Activated T-helper 9 cell treated with anti-CD3 and anti-CD28 coated beads, Interleukin-2, amount 50 U/mL, for 16 hours (primary cell): ENCODE data around the gene RPL38.
A peak's percentile ranks its signal among the peaks of the same experiment; 100 is the strongest.
"Not testable (repeated sequence)": the region's sequence is repeated elsewhere in the genome, so short reads cannot be mapped to it uniquely, and the experiment has no call there.

Source experiments
- DNase-seq: peaks from one replicate; pipeline ENCODE4 v3.0.0-alpha.2; 2020; ENCODE audit warnings: low read depth

Gene RPL38

DNA sequence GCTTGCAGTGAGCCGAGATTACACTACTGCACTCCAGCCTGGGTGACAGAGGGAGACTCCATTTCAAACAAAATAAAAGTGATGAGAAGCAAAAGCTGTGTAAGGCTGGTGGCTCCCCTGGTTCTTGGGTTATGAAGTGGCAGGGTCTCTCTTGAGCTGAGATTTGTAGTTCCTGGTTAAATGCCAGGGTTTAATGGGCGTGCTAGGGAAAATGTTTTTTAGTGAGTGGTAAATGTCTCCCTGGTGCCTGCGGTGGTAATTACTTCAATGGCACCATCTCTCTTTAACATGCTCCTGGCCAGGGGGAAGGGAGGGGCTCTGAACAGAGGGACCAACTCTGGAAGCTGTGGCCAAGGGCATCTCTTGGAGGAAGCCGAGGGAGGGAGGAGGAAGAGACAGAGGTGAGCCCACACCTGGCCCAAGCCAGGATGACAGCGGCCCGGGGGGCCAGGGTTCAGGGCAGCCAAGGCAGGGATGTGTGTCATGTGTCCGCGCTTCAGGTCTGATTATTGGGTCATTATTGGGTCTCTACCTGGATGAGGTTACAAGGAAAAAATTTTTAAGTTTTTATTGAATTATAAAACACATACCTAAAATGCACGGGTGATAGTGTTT lies 17.8 kb upstream of the RPL38 start:
- no peak for DNase-seq

DNA sequence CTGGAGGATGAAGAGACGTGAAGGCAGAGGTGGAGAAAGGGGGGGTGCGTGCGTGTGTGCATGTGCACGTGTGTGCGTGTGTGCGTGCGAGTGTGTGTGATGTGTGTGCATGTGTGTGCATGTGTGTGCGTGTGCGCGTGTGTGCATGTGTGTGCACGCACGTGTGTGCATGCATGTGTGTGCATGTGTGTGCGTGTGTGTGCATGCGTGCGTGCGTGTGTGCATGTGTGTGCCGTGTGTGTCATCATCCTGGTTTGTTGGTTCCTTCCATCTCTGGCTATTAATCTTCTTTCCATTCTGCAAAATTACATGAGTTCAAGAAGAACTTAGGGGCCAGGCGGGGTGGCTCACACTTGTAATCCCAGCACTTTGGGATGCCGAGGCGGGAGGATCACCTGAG lies 17.0 kb upstream of the RPL38 start:
- no peak for DNase-seq

DNA sequence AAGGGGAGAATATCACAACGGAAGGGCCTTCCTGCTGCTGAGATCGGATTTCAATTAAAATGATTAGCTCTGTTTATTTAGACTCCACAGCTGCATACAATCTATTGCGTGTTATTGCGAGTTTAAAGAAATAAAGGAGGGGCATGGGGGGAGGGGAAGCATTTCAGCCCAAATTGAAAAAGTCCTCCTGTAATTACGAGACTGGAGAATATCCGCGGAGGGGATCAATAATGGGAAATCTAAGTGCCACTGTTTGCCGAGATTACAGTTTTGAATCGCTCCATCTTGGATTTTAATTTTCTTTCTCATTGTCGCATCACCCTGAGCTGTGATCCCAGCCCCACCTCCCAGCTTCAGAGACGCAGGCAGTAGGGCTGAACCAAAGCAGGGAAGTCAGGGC lies 15.7 kb upstream of the RPL38 start:
- DNase-seq, result no peak

DNA sequence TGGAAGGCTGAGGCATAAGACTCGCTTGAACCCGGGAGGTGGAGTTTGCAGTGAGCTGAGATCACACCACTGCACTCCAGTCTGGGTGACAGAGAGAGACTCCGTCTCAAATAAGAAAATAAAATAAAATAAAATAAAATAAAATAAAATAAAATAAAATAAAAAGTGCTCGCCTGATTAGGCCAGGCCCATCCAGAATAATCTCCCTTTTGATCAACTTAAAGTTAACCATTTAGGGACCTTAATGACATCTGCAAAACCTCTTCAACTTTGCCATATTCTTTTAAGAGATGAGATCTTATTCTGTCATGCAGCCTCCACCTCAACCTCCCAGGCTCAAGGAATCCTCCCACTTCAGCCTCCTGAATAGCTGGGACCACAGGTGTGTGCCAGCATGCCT lies 14.8 kb upstream of the RPL38 start:
- DNase-seq, result not testable (repeated sequence)

DNA sequence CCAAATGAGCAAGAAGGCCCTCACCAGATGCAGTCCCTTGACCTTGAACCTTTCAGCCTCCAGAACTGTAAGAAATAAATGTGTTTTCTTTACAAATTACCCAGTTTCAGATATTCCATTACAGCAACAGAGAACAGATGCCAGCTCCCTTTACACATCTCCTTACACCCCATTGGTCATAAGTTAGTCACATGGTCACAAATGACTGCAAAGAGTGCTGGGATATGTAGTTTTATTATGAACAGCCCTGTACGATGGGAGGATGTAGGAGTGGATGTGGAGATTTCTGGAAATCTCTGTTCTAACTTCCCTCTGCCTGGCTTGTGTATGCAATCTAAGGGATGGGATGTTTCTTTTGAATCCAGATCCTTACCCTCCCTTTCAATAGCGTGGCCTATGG lies 13.3 kb upstream of the RPL38 start:
- no peak for DNase-seq

DNA sequence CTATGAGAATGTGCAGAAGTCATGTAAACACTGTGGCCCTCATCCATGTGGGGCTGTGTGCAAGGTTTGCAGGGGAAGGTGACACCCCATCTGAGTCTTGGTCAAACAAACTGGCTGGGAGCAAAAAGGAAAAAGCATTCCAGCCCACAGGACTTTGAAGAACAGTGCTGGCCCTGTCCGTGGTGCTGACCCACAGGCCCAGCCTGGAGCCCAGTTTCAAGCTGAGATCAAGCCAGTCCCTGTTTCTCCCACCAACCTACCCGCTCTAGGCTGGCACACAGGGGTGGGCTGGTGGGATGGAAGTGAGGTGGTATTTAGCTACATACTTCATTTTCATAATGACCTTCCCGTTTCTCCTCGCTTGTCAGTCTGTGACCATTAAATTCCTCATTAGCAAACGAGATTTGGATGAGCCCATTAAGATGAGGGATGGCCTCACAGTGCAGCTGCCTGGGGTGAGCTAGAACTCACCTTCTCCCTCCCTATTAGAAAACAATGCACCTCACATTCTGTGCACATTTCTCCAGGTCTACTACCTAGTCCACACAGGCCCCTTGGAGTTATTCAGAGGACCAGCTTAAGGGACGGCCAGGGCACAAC lies 12.6 kb upstream of the RPL38 start:
- no peak for DNase-seq

DNA sequence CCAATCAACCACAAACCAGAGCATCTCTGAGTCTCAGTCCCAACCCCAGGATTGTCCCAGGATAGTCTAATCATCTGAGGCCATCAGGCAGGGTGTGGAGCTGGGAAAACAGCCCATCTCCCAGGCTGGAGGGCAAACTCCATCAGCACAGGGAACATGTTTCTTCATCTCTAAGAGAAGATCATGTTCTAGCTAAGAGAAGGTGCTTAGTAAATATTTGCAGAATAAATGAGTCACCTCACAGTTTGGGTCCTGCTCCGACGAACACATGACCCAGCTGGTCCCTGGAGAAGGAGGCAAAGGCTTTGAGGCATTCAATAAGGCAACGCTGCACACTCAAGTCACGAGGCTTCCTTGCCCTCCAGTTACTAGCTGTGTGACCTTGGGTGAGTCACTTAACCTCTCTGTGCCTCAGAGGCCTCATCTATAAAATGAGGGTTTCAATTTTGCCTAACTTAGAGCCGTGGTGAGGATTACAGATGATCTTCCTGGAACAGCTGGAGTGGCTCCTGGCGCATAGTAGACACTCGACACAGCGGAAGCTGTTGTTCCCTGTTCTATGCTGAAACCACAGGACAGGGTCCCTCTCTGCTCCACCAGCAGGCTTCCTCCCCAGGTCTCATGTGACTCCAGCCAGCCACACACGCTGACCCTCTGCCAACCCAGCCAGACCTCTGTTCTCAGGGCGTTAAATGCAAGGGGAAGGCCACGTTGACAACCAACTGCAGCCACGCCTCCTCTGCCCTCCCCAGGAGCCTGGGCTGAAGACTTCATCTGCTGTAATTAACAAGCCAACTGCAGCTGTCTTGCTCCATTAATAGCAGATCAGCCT lies 10.3 kb upstream of the RPL38 start:
- DNase-seq, result no peak

DNA sequence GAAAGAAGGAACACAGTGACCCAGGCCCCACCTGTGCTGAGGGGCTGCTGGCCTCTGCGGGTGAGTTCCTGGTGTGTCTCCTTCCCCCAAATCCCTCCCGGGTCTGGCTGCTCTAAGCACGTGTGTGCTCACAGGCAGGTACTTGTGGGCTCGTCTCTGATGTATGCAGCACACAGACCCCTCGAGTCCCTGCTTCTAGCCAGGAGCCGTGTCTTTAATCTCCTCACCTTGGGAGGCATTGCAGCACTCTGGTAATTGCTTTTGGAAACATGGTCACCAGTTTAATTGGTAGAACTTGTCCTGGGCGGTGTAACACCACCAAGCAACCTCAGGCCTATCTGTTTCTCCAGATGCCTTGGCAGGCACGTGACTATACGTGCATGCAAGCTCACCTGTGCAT lies 8.8 kb upstream of the RPL38 start:
- DNase-seq, result no peak

DNA sequence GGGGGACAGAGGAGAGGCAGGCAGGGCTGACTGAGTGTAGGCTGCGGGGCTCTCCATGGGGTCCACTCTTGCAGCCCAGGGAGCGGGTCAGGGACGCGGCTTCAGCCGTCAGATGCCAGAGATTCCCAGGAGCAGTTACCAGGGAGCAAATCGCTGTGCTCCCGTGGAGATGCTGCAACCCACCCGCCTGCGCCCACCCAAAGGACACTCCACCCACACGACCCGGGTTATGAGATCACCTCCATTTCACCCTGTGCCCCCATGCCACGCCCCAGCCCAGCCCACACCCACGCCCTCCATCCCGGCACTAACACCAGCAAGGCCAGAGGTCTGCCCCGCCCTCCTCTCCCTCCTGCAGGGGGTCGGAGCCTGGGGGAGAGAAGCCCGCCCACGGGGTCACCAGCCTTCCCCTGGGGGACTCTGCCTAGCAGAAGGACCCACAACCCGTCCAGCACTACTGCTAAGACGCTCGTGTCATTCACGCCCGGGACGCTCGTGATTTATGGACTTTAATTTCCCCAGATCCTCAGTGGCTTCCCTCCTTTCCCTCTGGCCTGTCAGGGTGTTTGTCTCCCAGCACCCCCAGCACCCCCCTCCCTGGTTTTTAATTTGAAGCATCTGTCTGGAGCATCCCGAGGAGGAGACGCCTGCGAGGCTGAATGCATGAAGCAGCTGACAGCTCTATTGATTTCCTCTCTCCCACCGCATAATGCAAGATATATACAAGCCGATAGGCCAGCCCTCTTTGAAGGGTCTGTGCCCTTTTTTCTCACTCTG lies 6.7 kb upstream of the RPL38 start:
- no peak for DNase-seq

DNA sequence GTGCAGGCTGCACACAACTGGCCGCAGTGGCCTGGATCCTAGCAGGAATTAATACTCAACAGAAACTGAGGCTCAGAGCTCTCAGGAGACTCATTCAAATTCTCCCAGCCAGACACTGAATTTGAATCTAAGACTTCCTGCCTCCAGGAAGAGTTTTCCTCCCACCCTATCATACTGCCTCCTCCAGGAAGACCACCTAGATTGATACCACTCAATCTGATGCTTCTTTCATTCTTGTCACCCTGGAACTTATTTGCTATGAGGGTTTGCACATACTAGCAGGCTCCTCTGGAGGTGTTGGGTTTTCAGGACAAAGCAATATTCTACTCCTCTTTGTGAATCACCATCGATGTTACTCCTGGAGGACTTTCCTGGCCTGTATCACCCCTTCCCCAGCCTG lies 5.7 kb upstream of the RPL38 start:
- DNase-seq, result no peak

DNA sequence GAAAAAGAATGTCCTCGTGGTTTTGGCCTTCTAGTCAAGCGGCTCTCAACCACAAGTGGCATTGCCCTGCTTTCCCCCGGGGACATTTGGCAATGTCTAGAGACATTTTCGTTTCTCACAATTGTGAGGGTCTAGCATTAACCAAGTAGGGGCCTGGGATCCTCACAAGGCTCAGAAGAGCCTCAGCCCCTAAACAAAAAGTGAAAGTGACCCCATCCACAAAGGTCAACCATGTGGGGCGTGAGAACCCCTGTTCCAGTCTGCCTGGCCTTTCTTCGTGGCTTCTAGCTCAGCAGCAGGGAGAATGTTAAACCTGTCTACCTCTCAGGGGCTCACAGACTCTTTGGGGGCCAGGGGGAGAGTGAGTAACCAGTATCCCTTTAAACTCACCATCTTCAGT lies 4.8 kb upstream of the RPL38 start:
- no peak for DNase-seq

DNA sequence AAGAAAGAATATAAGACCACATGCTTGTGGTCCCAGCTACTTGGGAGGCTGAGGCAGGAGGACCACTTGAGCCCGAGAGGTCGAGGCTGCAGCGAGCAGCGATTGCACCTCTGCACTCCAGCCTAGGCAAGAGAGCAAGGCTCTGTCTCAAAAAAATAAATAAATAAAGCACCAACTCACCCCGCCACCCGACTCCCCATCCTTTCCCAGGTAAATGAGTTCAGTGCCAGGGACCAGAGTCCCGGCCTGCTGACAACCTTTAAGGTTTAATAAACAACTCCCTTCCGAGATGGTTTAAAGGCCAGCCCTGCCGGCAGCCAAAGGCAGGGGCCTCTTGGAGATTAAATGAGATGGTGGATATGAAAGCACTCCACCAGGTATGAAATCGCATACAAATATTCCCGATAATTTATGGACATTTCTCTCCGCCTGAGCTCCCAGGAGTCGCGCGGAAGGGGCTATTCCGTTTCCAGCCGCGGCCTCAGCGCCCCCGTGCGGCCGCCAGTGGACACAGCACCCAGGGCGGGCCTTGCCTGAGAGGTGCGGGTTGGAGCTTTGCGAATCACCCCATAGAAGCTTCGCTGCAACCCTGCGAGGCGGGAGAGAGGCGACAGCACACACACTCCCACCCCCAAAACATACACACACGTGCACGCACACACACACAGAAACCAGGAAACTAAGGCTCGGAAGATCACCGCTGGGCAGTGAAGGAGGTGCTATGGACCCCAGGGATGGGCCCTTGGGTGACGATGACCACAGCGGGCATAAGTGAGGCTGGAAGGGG lies 4.0 kb upstream of the RPL38 start:
- peak; percentile 55 for DNase-seq

DNA sequence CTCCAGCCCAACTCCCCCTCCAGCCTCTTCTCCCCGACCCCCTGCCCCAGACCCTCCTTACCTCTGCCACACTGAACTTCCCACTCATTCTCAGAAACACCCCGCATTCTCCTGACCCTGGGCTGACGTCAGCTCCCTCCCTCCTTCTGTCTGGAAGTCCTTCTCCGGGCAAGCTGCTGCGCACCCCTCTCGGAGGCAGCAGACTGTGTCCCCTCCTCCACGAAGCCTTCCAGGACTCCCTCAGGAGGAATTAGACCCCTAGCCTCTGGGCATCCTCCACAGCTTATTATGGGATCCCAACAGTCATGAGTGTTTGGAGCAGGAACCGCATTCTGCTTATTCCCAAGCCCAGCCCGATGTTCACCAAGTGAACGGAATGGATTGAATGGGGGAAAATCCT lies 3.4 kb upstream of the RPL38 start:
- DNase-seq, result no peak

DNA sequence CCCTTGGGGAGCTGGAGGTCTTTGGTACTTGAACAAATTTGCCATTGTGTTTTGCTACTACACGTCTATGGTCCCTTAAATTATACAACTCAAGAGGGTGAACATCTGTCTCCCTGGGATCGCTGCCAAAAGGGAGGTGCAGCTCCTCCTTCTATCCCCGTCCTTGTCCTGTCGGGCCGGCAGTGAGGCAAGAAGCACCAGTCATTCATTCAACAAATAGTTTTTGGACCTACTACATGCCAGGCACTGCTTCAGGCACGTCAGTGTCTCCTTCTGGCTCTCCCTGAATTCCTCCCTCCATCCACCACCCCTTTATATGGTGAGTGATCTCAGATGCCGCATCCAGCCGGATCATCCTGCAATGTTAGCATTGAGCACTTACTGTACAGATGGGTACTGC lies 2.2 kb upstream of the RPL38 start:
- DNase-seq, result no peak

DNA sequence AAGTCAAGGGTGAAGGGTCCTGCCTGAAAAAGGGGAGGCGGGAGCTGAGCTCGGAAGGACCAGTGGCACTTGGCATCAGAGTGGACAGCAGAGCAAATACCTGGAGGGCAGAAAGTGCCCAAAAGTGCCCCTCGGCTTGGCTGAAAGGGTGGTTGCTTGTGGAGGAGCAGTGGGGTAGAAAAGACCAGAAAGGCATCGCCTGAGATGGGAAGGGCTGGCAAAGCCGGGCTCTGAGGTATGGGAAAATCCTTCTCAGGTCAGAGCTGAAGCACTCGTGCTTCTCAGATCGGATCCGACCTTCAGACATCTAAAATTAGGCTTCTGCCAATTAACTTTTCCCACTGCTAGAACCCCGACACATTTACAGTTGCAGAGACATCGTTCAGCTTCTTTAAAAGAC lies 1.5 kb upstream of the RPL38 start:
- DNase-seq, result no peak

DNA sequence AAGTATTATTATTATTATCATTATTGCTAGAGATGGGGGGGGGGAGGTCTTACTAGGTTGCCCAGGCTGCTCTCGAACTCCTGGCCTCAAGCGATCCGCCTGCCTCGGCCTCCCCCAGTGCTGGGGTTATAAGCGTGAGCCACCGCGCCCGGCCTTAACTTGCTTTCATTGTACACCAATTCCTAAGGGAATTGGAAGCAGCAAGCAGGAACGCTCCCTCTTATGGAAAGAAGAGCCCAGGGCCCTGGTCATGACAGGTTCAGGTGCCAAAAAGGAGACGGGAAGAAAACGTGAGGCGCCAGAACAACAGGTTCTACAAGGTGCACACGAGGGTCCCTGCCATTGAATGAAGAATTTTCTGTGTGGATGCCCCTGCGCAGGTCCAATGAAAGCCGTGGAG lies 540 bp upstream of the RPL38 start:
- DNase-seq, result no peak

DNA sequence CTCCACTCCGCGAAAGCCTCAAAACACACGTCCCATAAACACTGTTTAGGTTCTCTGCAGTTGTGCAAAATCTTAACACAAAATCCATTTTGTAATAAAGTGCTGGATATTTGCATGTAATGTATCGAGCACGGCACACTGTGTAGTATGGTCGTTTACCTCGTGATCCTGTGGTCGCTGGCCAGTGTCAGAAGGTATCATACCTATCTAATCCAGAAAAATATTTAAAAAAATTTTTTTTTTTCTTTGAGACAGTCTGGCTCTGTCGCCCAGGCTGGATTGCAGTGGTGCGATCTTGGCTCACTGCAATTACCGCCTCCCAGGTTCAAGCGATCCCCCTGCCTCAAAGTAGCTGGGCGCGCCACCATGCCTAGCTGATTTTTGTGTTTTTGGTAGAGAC lies 996 bp downstream of the RPL38 start:
- DNase-seq, result no peak

DNA sequence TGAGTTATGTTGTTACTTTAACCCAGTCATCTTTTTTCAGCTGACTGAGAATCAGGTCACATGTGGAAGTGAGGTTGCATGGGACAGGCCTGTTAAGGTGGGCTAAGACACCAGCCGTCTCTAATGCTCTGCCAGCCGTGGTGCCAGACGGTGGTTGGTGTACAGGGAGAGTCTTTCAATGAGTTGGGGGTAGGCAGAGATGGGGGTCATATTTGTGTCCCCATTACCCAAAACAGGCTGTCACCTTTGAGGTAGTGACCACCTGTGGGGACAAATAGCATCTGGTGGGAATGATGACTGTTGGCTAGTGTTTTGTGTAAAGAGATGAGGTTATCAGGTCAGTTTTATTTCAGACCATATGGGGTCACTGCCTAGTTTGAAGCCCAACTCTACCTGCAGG lies 1.8 kb downstream of the RPL38 start:
- no peak for DNase-seq

DNA sequence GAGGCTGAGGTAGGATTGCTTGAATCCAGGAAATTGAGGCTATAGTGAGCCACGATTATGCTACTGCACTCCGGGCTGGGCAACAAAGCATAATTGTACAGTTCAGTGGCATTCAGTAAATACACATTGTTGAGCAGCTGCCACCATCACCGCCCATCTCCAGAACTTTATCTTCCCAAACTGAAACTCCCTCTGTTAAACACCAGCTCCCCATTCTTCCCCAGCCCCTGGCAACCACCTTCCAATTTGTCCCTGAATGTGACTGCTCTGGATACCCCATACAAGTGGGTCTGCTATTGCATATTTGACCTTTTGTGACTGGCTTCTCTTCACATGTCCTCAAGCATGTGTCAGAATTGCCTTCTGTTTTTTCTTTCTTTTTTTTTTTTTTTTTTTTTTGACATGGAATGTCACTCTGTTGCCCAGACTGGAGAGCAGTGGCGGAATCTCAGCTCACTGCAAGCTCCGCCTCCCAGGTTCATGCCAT lies 2.9 kb downstream of the RPL38 start:
- DNase-seq, result no peak

DNA sequence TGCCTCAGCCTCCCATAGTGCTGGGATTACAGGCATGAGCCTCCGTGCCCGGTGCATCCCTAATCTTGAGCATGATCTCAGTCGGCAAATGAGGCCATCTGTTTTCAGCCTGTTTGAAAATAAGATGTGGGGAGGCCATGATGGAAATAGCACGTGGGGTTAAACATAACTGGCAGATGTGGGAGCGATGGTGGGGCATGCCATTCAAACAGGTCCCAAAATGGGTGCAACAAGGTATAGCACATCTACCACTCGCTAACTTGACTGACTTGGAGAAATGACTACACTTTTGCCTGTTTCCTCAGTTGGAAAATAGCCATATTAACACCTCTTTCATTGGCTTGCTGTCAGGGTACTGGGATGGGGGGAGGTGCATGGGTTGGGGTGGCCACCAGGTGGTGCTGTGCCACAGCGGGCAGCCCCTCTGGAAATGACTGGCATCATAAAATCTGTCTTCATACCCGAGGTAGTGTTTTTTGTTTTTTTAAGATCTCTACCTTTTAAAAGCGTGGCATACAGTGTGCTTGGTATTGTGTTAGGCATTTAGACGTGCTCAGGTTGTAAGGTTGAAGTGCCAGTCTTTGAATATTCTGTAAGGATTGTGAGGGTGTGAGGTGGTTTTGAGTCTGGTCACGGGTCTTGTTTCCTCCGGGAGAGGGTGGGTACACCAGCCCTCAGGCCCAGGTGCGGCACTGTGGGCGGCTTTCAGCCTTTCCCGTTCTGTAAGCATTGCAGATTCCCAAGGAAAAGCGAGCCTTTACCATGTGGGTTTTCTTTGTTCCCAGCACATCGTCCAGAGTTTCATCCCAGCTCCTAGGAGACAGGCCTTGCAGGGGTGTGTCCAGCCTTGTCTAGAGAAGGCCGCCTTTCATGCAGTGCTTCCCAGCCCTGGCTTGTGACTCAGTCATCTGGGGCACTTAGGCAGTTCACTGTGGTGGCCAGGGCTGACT lies 7.0 kb downstream of the RPL38 start:
- peak; percentile 72 for DNase-seq
